H1 (cell line): ENCODE data around the gene RGS6. TPM values are rescaled to one million over a fixed set of nuclear protein-coding genes. Genes with fewer than 3 reads are reported as not detected.

ENCODE experiments used
- CTCF ChIA-PET: fragments of 300-600 bp; sonication (Branson Sonifier 250); formaldehyde crosslinking; loops from one replicate; lab custom pipeline; 2021; ENCODE audit not compliant: partially characterized antibody; lab: Charles Lee
- POLR2A ChIA-PET: fragments of 300-600 bp; sonication (Branson Sonifier 250); formaldehyde crosslinking; loops from one replicate; lab custom pipeline; 2021; ENCODE audit warnings: inconsistent platforms; ENCODE audit not compliant: partially characterized antibody; lab: Charles Lee
- DNase-seq, 2 experiments: peaks; one replicate each; pipeline versions ENCODE4 v3.0.0 to v3.0.0-alpha.2; 2010 to 2022; ENCODE audit warnings: low spot score in 2 of 2, low read depth in 1 of 2, mixed read lengths in 1 of 2
- FAIRE-seq: peaks from 2 replicates; lab custom pipeline; 2011; peaks lifted over from hg19 to GRCh38; lab: Jason Lieb, UNC
- H2AFZ ChIP-seq: 2 replicates; pipeline ENCODE4 v1.8.1; 2012; ENCODE audit warnings: low read length, inconsistent platforms
- H2AK5ac ChIP-seq: 2 replicates; pipeline ENCODE4 v1.6.1; 2013; ENCODE audit warnings: low read depth, low read length
- H2BK120ac ChIP-seq: replicated peaks from 2 replicates; pipeline ENCODE3; 2013; ENCODE audit warnings: low read depth, low read length, inconsistent platforms
- H2BK12ac ChIP-seq: 2 replicates; pipeline ENCODE4 v1.6.1; 2013; ENCODE audit warnings: low read depth, low read length
- H2BK15ac ChIP-seq: 2 replicates; pipeline ENCODE4 v1.6.1; 2013; ENCODE audit warnings: low read length
- H2BK20ac ChIP-seq: 2 replicates; pipeline ENCODE4 v1.6.1; 2013; ENCODE audit warnings: low read length
- H2BK5ac ChIP-seq: 2 replicates; pipeline ENCODE4 v1.6.1; 2013; ENCODE audit warnings: low read depth, low read length
- H3K14ac ChIP-seq: 2 replicates; pipeline ENCODE4 v1.6.1; 2013; ENCODE audit warnings: inconsistent platforms; ENCODE audit not compliant: insufficient read length
- H3K18ac ChIP-seq: 2 replicates; pipeline ENCODE4 v1.6.1; 2013; ENCODE audit warnings: low read length; ENCODE audit errors: extremely low read depth
- H3K23ac ChIP-seq: 2 replicates; pipeline ENCODE4 v1.6.1; 2013; ENCODE audit warnings: inconsistent platforms; ENCODE audit not compliant: insufficient read length
- H3K23me2 ChIP-seq: 2 replicates; pipeline ENCODE4 v1.6.1; 2013; ENCODE audit warnings: low read depth, low read length
- H3K27ac ChIP-seq: 2 replicates; pipeline ENCODE4 v1.6.1; 2011; ENCODE audit warnings: low read depth, low read length, inconsistent platforms
- H3K27me3 ChIP-seq, 4 experiments: replicated peaks in 1 of 4; 1 replicate in 1 of 4; 2 replicates in 3 of 4; pipeline versions ENCODE4 v1.6.1 to v1.8.1; 2011 to 2013; ENCODE audit warnings: low read length in 3 of 4, mild to moderate bottlenecking in 3 of 4, inconsistent platforms in 2 of 4, mixed read lengths in 2 of 4, moderate library complexity in 1 of 4; ENCODE audit not compliant: control insufficient read depth in 3 of 4, insufficient read depth in 3 of 4; ENCODE audit errors: extremely low read depth in 1 of 4
- H3K36me3 ChIP-seq, 4 experiments: 2 replicates each; pipeline versions ENCODE4 v1.6.1 to v1.8.1; 2011 to 2013; ENCODE audit warnings: mild to moderate bottlenecking in 4 of 4, low read length in 3 of 4, moderate library complexity in 2 of 4, control low read depth in 1 of 4, inconsistent platforms in 1 of 4; ENCODE audit not compliant: insufficient read depth in 4 of 4, control insufficient read depth in 2 of 4
- H3K4ac ChIP-seq: replicated peaks from 2 replicates; pipeline ENCODE3; 2013; ENCODE audit warnings: low read length, low read depth, mixed read lengths, inconsistent platforms; ENCODE audit not compliant: insufficient read length
- H3K4me1 ChIP-seq, 4 experiments: replicated peaks in 1 of 4; 1 replicate in 1 of 4; 2 replicates in 3 of 4; pipeline versions ENCODE4 v1.6.1 to v1.8.1; 2011 to 2013; ENCODE audit warnings: low read length in 3 of 4, inconsistent platforms in 2 of 4, mixed read lengths in 1 of 4; ENCODE audit not compliant: insufficient read depth in 4 of 4, control insufficient read depth in 3 of 4
- H3K4me2 ChIP-seq, 2 experiments: 2 replicates each; pipeline versions ENCODE4 v1.6.1 to v1.8.1; 2011 to 2013; ENCODE audit warnings: low read depth in 2 of 2, low read length in 2 of 2, control low read depth in 1 of 2, inconsistent platforms in 1 of 2, mild to moderate bottlenecking in 1 of 2; ENCODE audit not compliant: insufficient read depth in 1 of 2
- H3K4me3 ChIP-seq, 4 experiments: fragments of 200-600, 300-600 bp in 1 of 4; sonication (generic), shearing (Covaris generic), sonication (Bioruptor Twin) in 1 of 4; 2 replicates each; pipeline versions ENCODE4 v1.5.1 to v1.8.1; 2011 to 2016; ENCODE audit warnings: low read length in 4 of 4, low read depth in 3 of 4, control low read depth in 2 of 4, inconsistent platforms in 2 of 4, mild to moderate bottlenecking in 2 of 4, mixed read lengths in 1 of 4, moderate library complexity in 1 of 4; ENCODE audit not compliant: insufficient read depth in 2 of 4; ENCODE audit errors: extremely low read depth in 1 of 4
- H3K56ac ChIP-seq: replicated peaks from 2 replicates; pipeline ENCODE3; 2013; ENCODE audit warnings: low read depth, mild to moderate bottlenecking, mixed read lengths, low read length, inconsistent platforms; ENCODE audit not compliant: insufficient read length
- H3K79me1 ChIP-seq: 2 replicates; pipeline ENCODE4 v1.6.1; 2013; ENCODE audit warnings: low read depth, low read length, control low read depth
- H3K79me2 ChIP-seq, 2 experiments: 2 replicates each; pipeline versions ENCODE4 v1.6.1 to v1.8.1; 2012 to 2013; ENCODE audit warnings: low read length in 2 of 2, mild to moderate bottlenecking in 2 of 2, inconsistent platforms in 1 of 2; ENCODE audit not compliant: insufficient read depth in 2 of 2, control insufficient read depth in 1 of 2
- H3K9ac ChIP-seq, 4 experiments: replicated peaks in 1 of 4; 1 replicate in 1 of 4; 2 replicates in 3 of 4; pipeline versions ENCODE4 v1.6.1 to v1.8.1; 2011 to 2013; ENCODE audit warnings: low read depth in 3 of 4, low read length in 3 of 4, control low read depth in 2 of 4, mild to moderate bottlenecking in 2 of 4, moderate library complexity in 2 of 4, inconsistent platforms in 1 of 4; ENCODE audit errors: extremely low read depth in 1 of 4
- H3K9me3 ChIP-seq, 2 experiments: 2 replicates each; pipeline versions ENCODE4 v1.6.1 to v1.8.1; 2012 to 2013; ENCODE audit warnings: mild to moderate bottlenecking in 2 of 2, moderate library complexity in 2 of 2, control low read depth in 1 of 2, inconsistent platforms in 1 of 2, low read depth in 1 of 2, low read length in 1 of 2, mixed read lengths in 1 of 2; ENCODE audit not compliant: insufficient read depth in 2 of 2
- H4K20me1 ChIP-seq, 2 experiments: replicated peaks in 1 of 2; 2 replicates each; pipeline versions ENCODE3 to v1.8.1; 2011 to 2013; ENCODE audit warnings: inconsistent platforms in 2 of 2, low read length in 2 of 2, mild to moderate bottlenecking in 1 of 2; ENCODE audit not compliant: insufficient read depth in 2 of 2, control insufficient read depth in 1 of 2
- H4K5ac ChIP-seq: 2 replicates; pipeline ENCODE4 v1.6.1; 2013; ENCODE audit warnings: low read length, low read depth, mixed read lengths, inconsistent platforms; ENCODE audit not compliant: insufficient read length
- H4K8ac ChIP-seq: 2 replicates; pipeline ENCODE4 v1.8.0; 2013; ENCODE audit warnings: mild to moderate bottlenecking, moderate library complexity, low read length, inconsistent platforms; ENCODE audit not compliant: insufficient read depth; ENCODE audit errors: extremely low read depth
- H4K91ac ChIP-seq: replicated peaks from 2 replicates; pipeline ENCODE3; 2013; ENCODE audit warnings: low read length, mixed read lengths, inconsistent platforms; ENCODE audit not compliant: insufficient read length
- CREB1 ChIP-seq: IDR thresholded peaks from 2 replicates; pipeline ENCODE4 v1.6.1; 2012; ENCODE audit warnings: inconsistent platforms
- GTF2F1 ChIP-seq: IDR thresholded peaks from 2 replicates; pipeline ENCODE4 v1.6.1; 2012; ENCODE audit warnings: low read depth, low read length, improper control_type of control experiment, borderline replicate concordance
- WGBS, 2 experiments: shearing (Covaris generic) in 1 of 2; methylation state at CpG; one replicate each; pipeline versions ENCODE4 v1.1.6 to v1.1.7; 2013 to 2015; ENCODE audit warnings: low lambda C conversion rate in 2 of 2, mixed read lengths in 2 of 2, inconsistent platforms in 1 of 2, low coverage in 1 of 2, missing lambda C conversion rate in 1 of 2; ENCODE audit not compliant: insufficient replicate concordance in 2 of 2, insufficient coverage in 1 of 2, insufficient read length in 1 of 2; ENCODE audit errors: extremely low coverage in 1 of 2, missing lambda C conversion rate in 1 of 2; 5-methylcytosine and 5-hydroxymethylcytosine counted together
- polyA plus RNA-seq, 7 experiments: library from polyadenylated mRNA; depleted of rRNA in 3 of 7; stranded (reverse) in 5 of 7; unstranded in 2 of 7; fragments of >200 nt in 5 of 7; fragments of 200-250 nt in 2 of 7; gene quantifications; 1 replicate in 5 of 7; 2 replicates in 1 of 7; 4 replicates in 1 of 7; pipeline versions ENCODE4 v1.2.1 to v1.2.3, GENCODE V29; 2011 to 2013; ENCODE audit warnings: missing spikeins in 2 of 7, mixed read lengths in 2 of 7
- total RNA-seq: library from RNA; stranded (reverse); fragmentation: NEBNext Ultra II Directional; extraction: Animal tissue kit (Norgen Biotek cat#: 25700); gene quantifications from 2 replicates; pipeline ENCODE4 v1.2.1, GENCODE V29; 2021
- TF ChIP-seq, protein P1 (sequence below): IDR thresholded peaks from 2 replicates; pipeline ENCODE4 v1.6.1; 2012; ENCODE audit warnings: inconsistent platforms

The RGS6 gene
- total and polyA plus RNA-seq, 2 of the 8 experiments (the other 6 are each of a cell fraction or from before 2014, with no cell fraction given), result 0.26 to 1.1 TPM

DNA sequence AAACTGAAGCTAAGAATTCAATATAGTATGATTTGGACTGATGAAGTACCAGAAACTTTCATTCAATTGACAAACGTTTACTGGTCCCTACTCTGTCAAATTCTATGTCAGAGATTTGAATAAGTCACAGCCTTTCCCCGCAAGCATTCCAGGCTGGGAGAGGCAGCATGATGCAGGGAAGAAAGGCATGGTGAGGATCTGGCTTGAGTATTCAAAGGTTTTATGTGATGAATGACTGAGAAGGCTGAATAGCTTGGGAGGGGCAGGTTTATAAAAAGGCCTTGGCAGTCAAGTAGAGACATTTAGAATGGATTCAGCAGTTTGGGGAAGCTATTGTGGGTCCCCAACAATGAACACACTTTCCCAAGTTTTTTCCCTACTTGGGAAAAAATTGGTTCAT is 529.8 kb downstream of the RGS6 start:
- Histone ChIP-seq H3K9me3 (peaks cover 0 to 7% of the 10 kb centered on the region in 2 experiments; a peak in 2 of 4 replicates), H2BK120ac (no peak overlapping the region), H2BK20ac (no peak overlapping the region), H3K27ac (no peak overlapping the region), H2BK12ac (no peak overlapping the region), H2AK5ac (no peak overlapping the region), H3K9ac (no peak overlapping the region), H2BK5ac (no peak overlapping the region), H3K4me1 (no peaks in the 10 kb centered on the region), H3K4me2 (no peak overlapping the region), H4K20me1 (no peaks in the 10 kb centered on the region), H3K79me2 (no peaks in the 10 kb centered on the region), H2AFZ (no peak overlapping the region), H3K18ac (no peak overlapping the region), H3K4me3 (no peak overlapping the region), H3K56ac (no peak overlapping the region), H3K79me1 (no peaks in the 10 kb centered on the region), H4K5ac (no peak overlapping the region), H2BK15ac (no peak overlapping the region), H4K91ac (no peak overlapping the region), H3K23ac (no peak overlapping the region), H4K8ac (no peak overlapping the region), H3K14ac (no peak overlapping the region), H3K4ac (no peak overlapping the region), H3K23me2 (peaks cover 2% of the 10 kb centered on the region; the same call in 1 of the 2 replicates), H3K36me3 (no peaks in the 10 kb centered on the region), H3K27me3 (no peaks in the 10 kb centered on the region)
- WGBS, 2 experiments, result 74% methylated on average over 2 of the region's 2 CpGs; no CpG with 5 or more reads in 1 of the 2 experiments
- ChIA-PET CTCF (interaction anchor here (3.3 kb wide), 1 partner anchor 11 kb away, joined by 15 read pairs; no protein-coding TSS in a partner anchor), POLR2A (no interaction called here)
- DNase-seq (no peak), FAIRE-seq (no peak)
- TF ChIP-seq, protein P1, sequence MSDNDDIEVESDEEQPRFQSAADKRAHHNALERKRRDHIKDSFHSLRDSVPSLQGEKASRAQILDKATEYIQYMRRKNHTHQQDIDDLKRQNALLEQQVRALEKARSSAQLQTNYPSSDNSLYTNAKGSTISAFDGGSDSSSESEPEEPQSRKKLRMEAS, result no peak
- TF ChIP-seq CREB1 (no peak), GTF2F1 (no peak)
